Endothelial cell (in vitro differentiated cells): ENCODE results near the gene IGF2BP2. TPM values are rescaled to one million over a fixed set of nuclear protein-coding genes. Genes with fewer than 3 reads are reported as not detected.
"Not testable (repeated sequence)": the region's sequence is repeated elsewhere in the genome, so short reads cannot be mapped to it uniquely, and the experiment has no call there.

ENCODE experiments used
- DNase-seq: peaks from one replicate; pipeline ENCODE4 v3.0.0; 2021; ENCODE audit warnings: low spot score
- H3K27ac Mint-ChIP-seq: one replicate; pipeline ENCODE4 v1.8.0; 2021; ENCODE audit warnings: mixed read lengths, inconsistent platforms; ENCODE audit not compliant: unreplicated experiment
- H3K27me3 Mint-ChIP-seq: one replicate; pipeline ENCODE4 v1.8.0; 2021; ENCODE audit warnings: mild to moderate bottlenecking, moderate library complexity, mixed read lengths, inconsistent platforms; ENCODE audit not compliant: unreplicated experiment
- H3K36me3 Mint-ChIP-seq: one replicate; pipeline ENCODE4 v1.8.0; 2021; ENCODE audit warnings: mild to moderate bottlenecking, low read depth, mixed read lengths, inconsistent platforms; ENCODE audit not compliant: unreplicated experiment
- H3K4me1 Mint-ChIP-seq: one replicate; pipeline ENCODE4 v1.8.0; 2021; ENCODE audit warnings: mild to moderate bottlenecking, mixed read lengths, inconsistent platforms; ENCODE audit not compliant: unreplicated experiment
- H3K4me3 Mint-ChIP-seq: one replicate; pipeline ENCODE4 v1.8.0; 2021; ENCODE audit warnings: mild to moderate bottlenecking, mixed read lengths, inconsistent platforms; ENCODE audit not compliant: unreplicated experiment
- H3K9me3 Mint-ChIP-seq: one replicate; pipeline ENCODE4 v1.8.0; 2021; ENCODE audit warnings: mixed read lengths, inconsistent platforms; ENCODE audit not compliant: unreplicated experiment
- CTCF ChIP-seq: fragments of 200-600 bp; sonication (generic); IDR thresholded peaks from one replicate; pipeline ENCODE4 v1.5.0; 2021; ENCODE audit warnings: antibody characterized with exemption; ENCODE audit not compliant: unreplicated experiment
- total RNA-seq: library from RNA; stranded (reverse); fragmentation: NEBNext Ultra II Directional; extraction: Animal tissue kit (Norgen Biotek cat#: 25700); gene quantifications from one replicate; pipeline ENCODE4 v1.2.1, GENCODE V29; 2021; ENCODE audit not compliant: unreplicated experiment

Gene IGF2BP2
- total RNA-seq, 1 donor from 2014 or later, result 165 TPM

GRCh38 chr3:185857208-185857607, 32.4 kb upstream of the IGF2BP2 start:
- Mint-ChIP-seq H3K36me3 (no peaks in the 10 kb centered on the region), H3K27ac (no peak overlapping the region)

GRCh38 chr3:185856652-185857051, 31.8 kb upstream of the IGF2BP2 start:
- no peaks in the 10 kb centered on the region for H3K9me3 Mint-ChIP-seq
- no peak for DNase-seq
- no peaks in the 10 kb centered on the region for H3K4me1 Mint-ChIP-seq
- H3K27me3 Mint-ChIP-seq, result no peaks in the 10 kb centered on the region
- H3K27ac Mint-ChIP-seq, result no peak overlapping the region
- TF ChIP-seq CTCF, result no peak
- H3K4me3 Mint-ChIP-seq, result no peak overlapping the region
- no peaks in the 10 kb centered on the region for H3K36me3 Mint-ChIP-seq

More at GRCh38 chr3:185857208-185857607, 32.4 kb upstream of the IGF2BP2 start:
- no peaks in the 10 kb centered on the region for H3K27me3 Mint-ChIP-seq
- H3K4me1 Mint-ChIP-seq, result no peaks in the 10 kb centered on the region
- H3K9me3 Mint-ChIP-seq, result no peaks in the 10 kb centered on the region
- DNase-seq, result no peak
- no peak overlapping the region for H3K4me3 Mint-ChIP-seq
- no peak for TF ChIP-seq CTCF

GRCh38 chr3:185853771-185854170, 28.9 kb upstream of the IGF2BP2 start:
- not testable (repeated sequence) for H3K4me3 Mint-ChIP-seq, H3K36me3 Mint-ChIP-seq, H3K9me3 Mint-ChIP-seq, H3K27ac Mint-ChIP-seq, H3K27me3 Mint-ChIP-seq, DNase-seq, H3K4me1 Mint-ChIP-seq

- no peak for TF ChIP-seq CTCF
- Mint-ChIP-seq H3K4me1 (no peaks in the 10 kb centered on the region), H3K27ac (no peak overlapping the region), H3K36me3 (no peaks in the 10 kb centered on the region), H3K9me3 (no peaks in the 10 kb centered on the region), H3K4me3 (no peak overlapping the region), H3K27me3 (no peaks in the 10 kb centered on the region)
- no peak for DNase-seq
Measured at GRCh38 chr3:185852635-185853034, 27.8 kb upstream of the IGF2BP2 start.

GRCh38 chr3:185851959-185852358, 27.1 kb upstream of the IGF2BP2 start:
- Mint-ChIP-seq H3K27ac (no peak overlapping the region), H3K4me3 (no peak overlapping the region), H3K27me3 (no peaks in the 10 kb centered on the region), H3K9me3 (no peaks in the 10 kb centered on the region), H3K4me1 (no peaks in the 10 kb centered on the region), H3K36me3 (no peaks in the 10 kb centered on the region)
- DNase-seq, result no peak
- TF ChIP-seq CTCF, result no peak

- no peaks in the 10 kb centered on the region for H3K9me3 Mint-ChIP-seq
- no peak for TF ChIP-seq CTCF
- no peak overlapping the region for H3K4me3 Mint-ChIP-seq
- no peaks in the 10 kb centered on the region for H3K27me3 Mint-ChIP-seq
- no peak overlapping the region for H3K27ac Mint-ChIP-seq
- H3K4me1 Mint-ChIP-seq, result no peaks in the 10 kb centered on the region
- no peak for DNase-seq
- no peaks in the 10 kb centered on the region for H3K36me3 Mint-ChIP-seq
Measured at GRCh38 chr3:185851046-185851445, 26.2 kb upstream of the IGF2BP2 start.
